ENCODE results near the gene PRR36. TPM values are rescaled to one million over a fixed set of nuclear protein-coding genes. Genes with fewer than 3 reads are reported as not detected.

PRR36 gene
- total RNA-seq, 3 donors from 2014 or later: 0.22 to 0.58 (median 0.23) TPM

GRCh38 chr19:7867092-7867844, 6.9 kb downstream of the PRR36 start:
- intact Hi-C loops (cut with DNase I, micrococcal nuclease): no loop called here
- no peak for DNase-seq

GRCh38 chr19:7866399-7867091, 7.6 kb downstream of the PRR36 start:
- DNase-seq: no peak
- intact Hi-C loops (cut with DNase I, micrococcal nuclease): no loop called here
- no peak for ATAC-seq
- no peaks in the 10 kb centered on the region for H3K36me3 ChIP-seq (ENCODE audit: low read depth)
- TF ChIP-seq, protein P1, sequence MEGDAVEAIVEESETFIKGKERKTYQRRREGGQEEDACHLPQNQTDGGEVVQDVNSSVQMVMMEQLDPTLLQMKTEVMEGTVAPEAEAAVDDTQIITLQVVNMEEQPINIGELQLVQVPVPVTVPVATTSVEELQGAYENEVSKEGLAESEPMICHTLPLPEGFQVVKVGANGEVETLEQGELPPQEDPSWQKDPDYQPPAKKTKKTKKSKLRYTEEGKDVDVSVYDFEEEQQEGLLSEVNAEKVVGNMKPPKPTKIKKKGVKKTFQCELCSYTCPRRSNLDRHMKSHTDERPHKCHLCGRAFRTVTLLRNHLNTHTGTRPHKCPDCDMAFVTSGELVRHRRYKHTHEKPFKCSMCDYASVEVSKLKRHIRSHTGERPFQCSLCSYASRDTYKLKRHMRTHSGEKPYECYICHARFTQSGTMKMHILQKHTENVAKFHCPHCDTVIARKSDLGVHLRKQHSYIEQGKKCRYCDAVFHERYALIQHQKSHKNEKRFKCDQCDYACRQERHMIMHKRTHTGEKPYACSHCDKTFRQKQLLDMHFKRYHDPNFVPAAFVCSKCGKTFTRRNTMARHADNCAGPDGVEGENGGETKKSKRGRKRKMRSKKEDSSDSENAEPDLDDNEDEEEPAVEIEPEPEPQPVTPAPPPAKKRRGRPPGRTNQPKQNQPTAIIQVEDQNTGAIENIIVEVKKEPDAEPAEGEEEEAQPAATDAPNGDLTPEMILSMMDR (IDR thresholded peaks at IDR 0.05): no peak
- no peak overlapping the region for H3K4me3 ChIP-seq
- peaks cover 36% of the 10 kb centered on the region for H3K4me1 ChIP-seq (ENCODE audit: low read depth)
- H3K9me3 ChIP-seq: no peaks in the 10 kb centered on the region

More at GRCh38 chr19:7867092-7867844, 6.9 kb downstream of the PRR36 start:
- Histone ChIP-seq H3K36me3 (ENCODE audit: low read depth) (no peaks in the 10 kb centered on the region), H3K4me3 (no peak overlapping the region), H3K4me1 (ENCODE audit: low read depth) (peaks cover 34% of the 10 kb centered on the region), H3K9me3 (no peaks in the 10 kb centered on the region)
- TF ChIP-seq, protein P1 (IDR thresholded peaks at IDR 0.05): no peak
- no peak for ATAC-seq

DNA sequence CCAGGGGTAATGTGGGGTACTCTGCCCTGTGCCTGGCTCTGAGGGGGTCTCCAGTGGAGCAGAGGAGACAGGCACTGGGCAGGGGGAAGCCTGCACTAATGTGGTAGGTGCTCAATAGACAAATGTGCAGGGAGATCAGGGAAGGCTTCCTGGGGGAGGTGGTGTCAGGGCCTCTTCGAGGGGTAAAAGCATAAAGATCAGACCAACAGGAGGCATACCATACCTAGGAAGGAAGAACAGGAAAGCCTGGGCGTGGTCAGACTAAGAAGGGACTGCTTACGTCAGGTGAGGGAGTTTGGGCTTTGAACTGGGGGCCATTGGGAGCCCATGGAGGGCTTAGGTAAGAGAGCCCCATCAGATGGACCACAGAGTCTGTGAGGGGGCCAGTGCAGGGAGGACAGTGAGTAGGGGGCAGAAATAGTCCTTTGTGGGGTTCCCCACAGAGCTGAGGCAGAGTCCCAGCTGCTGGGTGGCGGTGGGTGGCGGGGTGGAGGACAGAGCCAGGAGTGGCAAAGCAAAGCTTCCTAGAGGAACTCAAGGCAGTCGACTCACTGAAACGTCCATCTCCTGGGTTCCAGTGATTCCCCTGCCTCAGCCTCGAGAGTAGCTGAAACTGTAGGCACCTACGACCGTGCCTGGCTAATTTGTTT, 8.8 kb downstream of the PRR36 start:
- TF ChIP-seq, protein P1 (IDR thresholded peaks at IDR 0.05): no peak
- ATAC-seq (no peak), DNase-seq (no peak)
- Histone ChIP-seq H3K9me3 (no peaks in the 10 kb centered on the region), H3K4me3 (no peak overlapping the region), H3K36me3 (ENCODE audit: low read depth) (no peaks in the 10 kb centered on the region), H3K4me1 (ENCODE audit: low read depth) (peaks cover 32% of the 10 kb centered on the region)
- intact Hi-C loops (cut with DNase I, micrococcal nuclease): no loop called here

- Histone ChIP-seq H3K4me1 (ENCODE audit: low read depth) (peaks cover 30% of the 10 kb centered on the region), H3K4me3 (no peak overlapping the region), H3K36me3 (ENCODE audit: low read depth) (no peaks in the 10 kb centered on the region), H3K9me3 (no peaks in the 10 kb centered on the region)
- no peak for DNase-seq
- TF ChIP-seq, protein P1 (IDR thresholded peaks at IDR 0.05): no peak
- intact Hi-C loops (cut with DNase I, micrococcal nuclease): no loop called here
- no peak for ATAC-seq
Observed at GRCh38 chr19:7864690-7865074, 9.5 kb downstream of the PRR36 start.

GRCh38 chr19:7863971-7864689, 10.1 kb downstream of the PRR36 start:
- intact Hi-C loops (cut with DNase I, micrococcal nuclease): no loop called here
- Histone ChIP-seq H3K9me3 (no peaks in the 10 kb centered on the region), H3K36me3 (ENCODE audit: low read depth) (no peaks in the 10 kb centered on the region), H3K4me1 (ENCODE audit: low read depth) (peaks cover 30% of the 10 kb centered on the region), H3K4me3 (no peak overlapping the region)
- DNase-seq (peak in 1 of 3 donors; percentile 48), ATAC-seq (no peak)
- TF ChIP-seq, protein P1 (IDR thresholded peaks at IDR 0.05): no peak
